Left ventricle myocardium inferior (tissue), 1 donor: ENCODE measurements around the gene OR6P1. TPM values are rescaled to one million over a fixed set of nuclear protein-coding genes. Genes with fewer than 3 reads are reported as not detected.

Experiments
- DNase-seq: peaks from one replicate; pipeline ENCODE4 v3.0.0-alpha.2; 2020
- H3K27ac ChIP-seq: fragments of 200-600 bp; replicated peaks from 2 replicates; pipeline ENCODE4 v1.8.0; 2021
- H3K27me3 ChIP-seq: fragments of 200-600 bp; 2 replicates; pipeline ENCODE4 v1.8.0; 2021; ENCODE audit warnings: low read depth
- H3K36me3 ChIP-seq: fragments of 200-600 bp; 2 replicates; pipeline ENCODE4 v1.8.0; 2021
- H3K4me1 ChIP-seq: fragments of 200-600 bp; 2 replicates; pipeline ENCODE4 v1.8.0; 2021
- H3K4me3 ChIP-seq: fragments of 200-600 bp; 2 replicates; pipeline ENCODE4 v1.8.0; 2021; ENCODE audit warnings: mild to moderate bottlenecking, moderate library complexity
- H3K9me3 ChIP-seq: fragments of 200-600 bp; replicated peaks from 2 replicates; pipeline ENCODE4 v1.8.0; 2021
- CTCF ChIP-seq: fragments of 200-600 bp; IDR thresholded peaks from 2 replicates; pipeline ENCODE4 v1.8.0; 2021; ENCODE audit warnings: antibody characterized with exemption, mild to moderate bottlenecking, borderline replicate concordance
- intact Hi-C: fragments of 100-400 bp; cut with micrococcal nuclease; formaldehyde crosslinking; loops from one replicate; pipeline ENCODE4 v1.11.0; 2022
- total RNA-seq: library from RNA; stranded (reverse); fragmentation: NEBNext Ultra II Directional; extraction: Animal tissue kit (Norgen Biotek cat#: 25700); gene quantifications from one replicate; pipeline ENCODE4 v1.2.1, GENCODE V29; 2021
- donor health status: DM: no; HTN: yes; CAD: no; lungs with severe emphysema.

The OR6P1 gene
- total RNA-seq, 1 donor from 2014 or later: not detected

- no peak for TF ChIP-seq CTCF
These were observed 5.8 kb downstream of the OR6P1 start for GRCh38 chr1:158564608-158565007.

GRCh38 chr1:158563853-158564252 is 6.5 kb downstream of the OR6P1 start:
- no peak for TF ChIP-seq CTCF
- no peak overlapping the region for H3K4me3 ChIP-seq
- intact Hi-C loops: no loop called here

More at GRCh38 chr1:158564608-158565007, 5.8 kb downstream of the OR6P1 start:
- peaks cover 3% of the 10 kb centered on the region for H3K9me3 ChIP-seq
- no peak overlapping the region for H3K27ac ChIP-seq
- no peak overlapping the region for H3K4me3 ChIP-seq
- intact Hi-C loops: no loop called here
- H3K4me1 ChIP-seq: no peaks in the 10 kb centered on the region
- no peaks in the 10 kb centered on the region for H3K27me3 ChIP-seq
- DNase-seq: no peak
- H3K36me3 ChIP-seq: no peaks in the 10 kb centered on the region

GRCh38 chr1:158559696-158560095 is 10.7 kb downstream of the OR6P1 start:
- Histone ChIP-seq H3K4me3 (no peak overlapping the region), H3K9me3 (no peaks in the 10 kb centered on the region), H3K27me3 (no peaks in the 10 kb centered on the region), H3K4me1 (no peaks in the 10 kb centered on the region), H3K27ac (no peak overlapping the region), H3K36me3 (no peaks in the 10 kb centered on the region)
- no peak for DNase-seq
- intact Hi-C loops: no loop called here
- TF ChIP-seq CTCF: no peak

More at GRCh38 chr1:158563853-158564252, 6.5 kb downstream of the OR6P1 start:
- Histone ChIP-seq H3K4me1 (no peaks in the 10 kb centered on the region), H3K9me3 (peaks cover 3% of the 10 kb centered on the region), H3K27me3 (no peaks in the 10 kb centered on the region), H3K36me3 (no peaks in the 10 kb centered on the region), H3K27ac (no peak overlapping the region)
- DNase-seq: no peak

- intact Hi-C loops: no loop called here
- H3K27ac ChIP-seq: peak within 1 kb of the TSS; percentile 63
- H3K27me3 ChIP-seq: no peaks in the 10 kb centered on the region
- peak within 1 kb of the TSS; percentile 13 for H3K4me3 ChIP-seq
- no peaks in the 10 kb centered on the region for H3K4me1 ChIP-seq
- TF ChIP-seq CTCF: no peak
- no peaks in the 10 kb centered on the region for H3K9me3 ChIP-seq
- DNase-seq: no peak
- no peaks in the 10 kb centered on the region for H3K36me3 ChIP-seq
These were observed 16.0 kb downstream of the OR6P1 start, which contains the start of gene OR6Y1 for GRCh38 chr1:158554352-158554751. Gene OR6Y1 (minus strand): TSS chr1:158554405. CDS start chr1:158548105, 6,300 bp downstream.

GRCh38 chr1:158552296-158552695 is 18.1 kb downstream of the OR6P1 start:
- intact Hi-C loops: no loop called here
- Histone ChIP-seq H3K9me3 (no peaks in the 10 kb centered on the region), H3K36me3 (no peaks in the 10 kb centered on the region), H3K4me3 (no peak overlapping the region), H3K27me3 (no peaks in the 10 kb centered on the region), H3K27ac (peak overlapping the region; percentile 63), H3K4me1 (no peaks in the 10 kb centered on the region)
- DNase-seq: no peak
- no peak for TF ChIP-seq CTCF

- DNase-seq: no peak
- no peak overlapping the region for H3K4me3 ChIP-seq
- intact Hi-C loops: no loop called here
- H3K36me3 ChIP-seq: no peaks in the 10 kb centered on the region
- TF ChIP-seq CTCF: no peak
- no peak overlapping the region for H3K27ac ChIP-seq
- H3K27me3 ChIP-seq: no peaks in the 10 kb centered on the region
- no peaks in the 10 kb centered on the region for H3K9me3 ChIP-seq
- H3K4me1 ChIP-seq: no peaks in the 10 kb centered on the region
These were observed 22.8 kb downstream of the OR6P1 start for GRCh38 chr1:158547533-158547932.
